Neural progenitor cell (in vitro differentiated cells): ENCODE measurements around the gene ATP8A1.

Experiments
- CTCF ChIP-seq: fragments of 200-600 bp; sonication (generic); IDR thresholded peaks from 2 replicates; pipeline ENCODE4 v1.5.1; 2017; ENCODE audit warnings: antibody characterized with exemption, mild to moderate bottlenecking
- EZH2 ChIP-seq: fragments of 200-600 bp; sonication (generic); IDR thresholded peaks from 2 replicates; pipeline ENCODE4 v1.6.1; 2017; ENCODE audit warnings: antibody characterized with exemption, mild to moderate bottlenecking, moderate library complexity

- no peak for TF ChIP-seq CTCF
- no peak for TF ChIP-seq EZH2
Observed at GRCh38 chr4:42446823-42447222, 210.1 kb downstream of the ATP8A1 start.
